ENCODE measurements around the gene AUP1. TPM values are rescaled to one million over a fixed set of nuclear protein-coding genes. Genes with fewer than 3 reads are reported as not detected.
A peak's percentile ranks its signal among the peaks of the same experiment; 100 is the strongest.

AUP1 gene
- total and polyA plus RNA-seq, 9 donors: 57.1 to 101 (median 70.4) TPM

- TF ChIP-seq EP300 (IDR thresholded peaks at IDR 0.05) (no peak), CTCF (IDR thresholded peaks at IDR 0.05) (no peak), POLR2A (IDR thresholded peaks at IDR 0.05) (no peak)
- Histone ChIP-seq H3K27ac (no peak overlapping the region), H3K4me3 (peak overlapping the region; percentile 34), H3K27me3 (no peaks in the 10 kb centered on the region), H3K4me1 (ENCODE audit: insufficient read depth) (peaks cover 5% of the 10 kb centered on the region), H3K36me3 (no peaks in the 10 kb centered on the region), H3K9me3 (no peaks in the 10 kb centered on the region)
- DNase-seq: peak in 1 of 5 donors; percentile 23
- 54 to 61% (median 58%) methylated on average over 45 of the region's 45 CpGs for WGBS, 3 donors
- intact Hi-C loops (cut with DNase I): loop anchor here in 1 of 4 donors (10.0 kb wide), 1 partner anchor 81 kb away; no protein-coding TSS in a partner anchor
Observed at GRCh38 chr2:74503506-74504475, 25.7 kb downstream of the AUP1 start.

GRCh38 chr2:74502720-74503505, 26.6 kb downstream of the AUP1 start:
- DNase-seq: peak in 4 of 5 donors; percentile 54 to 68 (median 66)
- WGBS, 3 donors: 1 to 2% (median 2%) methylated on average over 67 of the region's 67 CpGs
- no peak overlapping the region for H3K27ac ChIP-seq
- no peaks in the 10 kb centered on the region for H3K27me3 ChIP-seq
- H3K4me1 ChIP-seq (ENCODE audit: insufficient read depth): peaks cover 6% of the 10 kb centered on the region
- H3K4me3 ChIP-seq: peak overlapping the region; percentile 34
- TF ChIP-seq POLR2A (IDR thresholded peaks at IDR 0.05): no peak
- TF ChIP-seq CTCF (IDR thresholded peaks at IDR 0.05): no peak
- TF ChIP-seq EP300 (IDR thresholded peaks at IDR 0.05): no peak
- H3K36me3 ChIP-seq: no peaks in the 10 kb centered on the region
- H3K9me3 ChIP-seq: no peaks in the 10 kb centered on the region
- intact Hi-C loops (cut with DNase I): loop anchor here in 1 of 4 donors (10.0 kb wide), 1 partner anchor 82 kb away; no protein-coding TSS in a partner anchor

GRCh38 chr2:74502147-74502719, 27.3 kb downstream of the AUP1 start:
- DNase-seq: no peak
- TF ChIP-seq CTCF (IDR thresholded peaks at IDR 0.05) (no peak), POLR2A (IDR thresholded peaks at IDR 0.05) (no peak), EP300 (IDR thresholded peaks at IDR 0.05) (no peak)
- H3K9me3 ChIP-seq: no peaks in the 10 kb centered on the region
- 18 to 24% (median 23%) methylated on average over 32 of the region's 32 CpGs for WGBS, 3 donors
- peaks cover 6% of the 10 kb centered on the region for H3K4me1 ChIP-seq (ENCODE audit: insufficient read depth)
- no peak overlapping the region for H3K27ac ChIP-seq
- peak overlapping the region; percentile 34 for H3K4me3 ChIP-seq
- H3K36me3 ChIP-seq: no peaks in the 10 kb centered on the region
- H3K27me3 ChIP-seq: no peaks in the 10 kb centered on the region
- intact Hi-C loops (cut with DNase I): loop anchor here in 1 of 4 donors (10.0 kb wide), 1 partner anchor 83 kb away; no protein-coding TSS in a partner anchor
